ENCODE data around the gene MYOCD.

The MYOCD gene

DNA sequence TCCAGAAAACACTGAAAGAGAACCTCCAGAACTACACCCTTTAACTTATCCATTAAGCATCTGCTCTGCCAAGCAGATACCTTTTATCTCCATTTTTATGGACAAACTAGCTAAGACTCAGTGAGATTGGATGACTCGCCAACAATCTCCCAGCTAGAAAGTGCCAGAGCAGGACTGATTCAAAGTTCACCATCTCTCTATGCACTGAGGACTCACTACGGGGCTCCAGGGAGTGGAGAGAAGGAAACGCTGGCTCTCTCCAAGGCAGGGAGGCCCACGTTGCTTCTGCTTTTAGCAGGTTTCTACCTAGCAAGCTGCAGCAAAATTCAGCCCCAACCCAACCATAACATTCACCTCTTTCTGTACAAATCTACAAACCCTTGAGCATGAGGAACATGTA lies 70.8 kb downstream of the MYOCD start:
- Histone ChIP-seq H3K9ac (no peak overlapping the region), H3K4me2 (ENCODE audit: low read length) (no peak overlapping the region), H3K4me3 (ENCODE audit: low read depth, low read length) (no peak overlapping the region), H3K4me1 (peaks cover 16% of the 10 kb centered on the region), H3K9me3 (ENCODE audit: control insufficient read depth, low read length) (no peaks in the 10 kb centered on the region), H3K27me3 (ENCODE audit: control insufficient read depth, insufficient read depth, low read length) (no peaks in the 10 kb centered on the region), H2AFZ (peak overlapping the region; percentile 50), H3K27ac (no peak overlapping the region), H3K36me3 (ENCODE audit: control insufficient read depth, insufficient read depth, low read length) (no peaks in the 10 kb centered on the region), H3K79me2 (no peaks in the 10 kb centered on the region)
- TF ChIP-seq CTCF (IDR thresholded peaks at IDR 0.05), result no peak

- Histone ChIP-seq H3K4me2 (ENCODE audit: low read length) (peak overlapping the region; percentile 50), H3K4me3 (ENCODE audit: low read depth, low read length) (no peak overlapping the region), H3K36me3 (ENCODE audit: control insufficient read depth, insufficient read depth, low read length) (no peaks in the 10 kb centered on the region), H3K9ac (no peak overlapping the region), H3K4me1 (peaks cover 9% of the 10 kb centered on the region), H3K27me3 (ENCODE audit: control insufficient read depth, insufficient read depth, low read length) (no peaks in the 10 kb centered on the region), H2AFZ (peak overlapping the region; percentile 4), H3K79me2 (no peaks in the 10 kb centered on the region), H3K27ac (peak overlapping the region; percentile 58), H3K9me3 (ENCODE audit: control insufficient read depth, low read length) (no peaks in the 10 kb centered on the region)
- TF ChIP-seq CTCF (IDR thresholded peaks at IDR 0.05), result no peak
Observed at GRCh38 chr17:12737740-12738469, 72.2 kb downstream of the MYOCD start.

- H3K4me3 ChIP-seq (ENCODE audit: low read depth, low read length), result no peak overlapping the region
- H3K27ac ChIP-seq, result no peak overlapping the region
- H3K79me2 ChIP-seq, result no peaks in the 10 kb centered on the region
- peaks cover 9% of the 10 kb centered on the region for H3K4me1 ChIP-seq
- H3K4me2 ChIP-seq (ENCODE audit: low read length), result peak overlapping the region; percentile 4
- H3K27me3 ChIP-seq (ENCODE audit: control insufficient read depth, insufficient read depth, low read length), result no peaks in the 10 kb centered on the region
- no peak for TF ChIP-seq CTCF (IDR thresholded peaks at IDR 0.05)
- H3K9ac ChIP-seq, result no peak overlapping the region
- no peaks in the 10 kb centered on the region for H3K9me3 ChIP-seq (ENCODE audit: control insufficient read depth, low read length)
- H2AFZ ChIP-seq, result no peak overlapping the region
- H3K36me3 ChIP-seq (ENCODE audit: control insufficient read depth, insufficient read depth, low read length), result no peaks in the 10 kb centered on the region
Observed at GRCh38 chr17:12738624-12739023, 72.9 kb downstream of the MYOCD start.

GRCh38 chr17:12739500-12739899 lies 73.8 kb downstream of the MYOCD start:
- Histone ChIP-seq H3K9ac (no peak overlapping the region), H3K9me3 (ENCODE audit: control insufficient read depth, low read length) (no peaks in the 10 kb centered on the region), H3K27ac (no peak overlapping the region), H3K4me2 (ENCODE audit: low read length) (no peak overlapping the region), H2AFZ (no peak overlapping the region), H3K4me3 (ENCODE audit: low read depth, low read length) (no peak overlapping the region), H3K27me3 (ENCODE audit: control insufficient read depth, insufficient read depth, low read length) (no peaks in the 10 kb centered on the region), H3K79me2 (no peaks in the 10 kb centered on the region), H3K36me3 (ENCODE audit: control insufficient read depth, insufficient read depth, low read length) (no peaks in the 10 kb centered on the region), H3K4me1 (peaks cover 9% of the 10 kb centered on the region)
- no peak for TF ChIP-seq CTCF (IDR thresholded peaks at IDR 0.05)

DNA sequence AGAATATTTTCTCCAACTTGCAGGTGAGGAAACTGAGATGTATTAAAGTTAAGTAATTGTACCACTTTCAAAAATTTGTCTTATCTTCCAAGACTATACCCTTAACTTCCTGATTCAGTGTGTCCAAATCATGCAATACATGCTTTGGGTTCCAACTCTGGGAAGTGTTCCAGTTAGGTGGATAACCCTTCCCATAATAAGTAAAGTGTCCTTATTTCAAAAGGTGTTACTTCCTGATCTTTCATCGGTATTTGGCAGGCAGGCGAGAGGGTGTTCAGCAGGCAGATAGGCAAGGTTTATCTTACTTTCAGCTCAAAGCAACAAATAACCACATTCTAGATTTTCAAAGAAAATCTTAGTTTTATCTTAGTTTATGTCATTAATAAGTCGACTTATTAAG lies 77.4 kb downstream of the MYOCD start:
- Histone ChIP-seq H3K27ac (no peak overlapping the region), H3K4me1 (peaks cover 5% of the 10 kb centered on the region), H3K27me3 (ENCODE audit: control insufficient read depth, insufficient read depth, low read length) (no peaks in the 10 kb centered on the region), H3K4me2 (ENCODE audit: low read length) (no peak overlapping the region), H3K36me3 (ENCODE audit: control insufficient read depth, insufficient read depth, low read length) (no peaks in the 10 kb centered on the region), H3K9ac (no peak overlapping the region), H3K79me2 (no peaks in the 10 kb centered on the region), H2AFZ (no peak overlapping the region), H3K4me3 (ENCODE audit: low read depth, low read length) (no peak overlapping the region), H3K9me3 (ENCODE audit: control insufficient read depth, low read length) (no peaks in the 10 kb centered on the region)
- TF ChIP-seq CTCF (IDR thresholded peaks at IDR 0.05), result no peak

Measured in parathyroid adenoma (tissue), 2 donors.